SK-N-MC (cell line): ENCODE measurements around the gene INTS4.
"Not testable (repeated sequence)": the region's sequence is repeated elsewhere in the genome, so short reads cannot be mapped to it uniquely, and the experiment has no call there.

Experiments
- DNase-seq: peaks from one replicate; pipeline ENCODE4 v3.0.0-alpha.2; 2011; ENCODE audit warnings: low read depth, low spot score
- H3K27ac ChIP-seq: fragments of 200-600 bp; sonication (generic); 2 replicates; pipeline ENCODE4 v1.5.1; 2016; ENCODE audit warnings: mixed run types
- H3K36me3 ChIP-seq: fragments of 200-600 bp; sonication (generic); 2 replicates; pipeline ENCODE4 v1.6.1; 2017; ENCODE audit warnings: antibody characterized with exemption, low read length, mixed read lengths; ENCODE audit not compliant: insufficient read depth
- H3K4me3 ChIP-seq: fragments of 200-600 bp; sonication (generic); 2 replicates; pipeline ENCODE4 v1.5.1; 2016
- H3K9ac ChIP-seq: fragments of 200-600 bp; sonication (generic); 2 replicates; pipeline ENCODE4 v1.8.0; 2017; ENCODE audit warnings: mixed run types, mixed read lengths; ENCODE audit not compliant: insufficient read length
- H3K9me3 ChIP-seq: fragments of 200-600 bp; sonication (generic); 2 replicates; pipeline ENCODE4 v1.6.1; 2017; ENCODE audit warnings: low read depth, mild to moderate bottlenecking, antibody characterized with exemption, low read length, moderate library complexity, mixed read lengths
- EZH2 ChIP-seq: fragments of 200-600 bp; sonication (generic); IDR thresholded peaks from one replicate; pipeline ENCODE4 v1.6.1; 2017; ENCODE audit warnings: antibody characterized with exemption
- FOXP2 ChIP-seq: optimal IDR thresholded peaks from 2 replicates; pipeline ENCODE3; 2011; ENCODE audit warnings: mild to moderate bottlenecking, moderate library complexity; ENCODE audit not compliant: insufficient read depth; ENCODE audit errors: extremely low read length, control extremely low read depth
- POLR2AphosphoS5 ChIP-seq: IDR thresholded peaks from 2 replicates; pipeline ENCODE4 v1.6.1; 2012; ENCODE audit warnings: mild to moderate bottlenecking, low read depth, low read length, borderline replicate concordance

INTS4 gene

DNA sequence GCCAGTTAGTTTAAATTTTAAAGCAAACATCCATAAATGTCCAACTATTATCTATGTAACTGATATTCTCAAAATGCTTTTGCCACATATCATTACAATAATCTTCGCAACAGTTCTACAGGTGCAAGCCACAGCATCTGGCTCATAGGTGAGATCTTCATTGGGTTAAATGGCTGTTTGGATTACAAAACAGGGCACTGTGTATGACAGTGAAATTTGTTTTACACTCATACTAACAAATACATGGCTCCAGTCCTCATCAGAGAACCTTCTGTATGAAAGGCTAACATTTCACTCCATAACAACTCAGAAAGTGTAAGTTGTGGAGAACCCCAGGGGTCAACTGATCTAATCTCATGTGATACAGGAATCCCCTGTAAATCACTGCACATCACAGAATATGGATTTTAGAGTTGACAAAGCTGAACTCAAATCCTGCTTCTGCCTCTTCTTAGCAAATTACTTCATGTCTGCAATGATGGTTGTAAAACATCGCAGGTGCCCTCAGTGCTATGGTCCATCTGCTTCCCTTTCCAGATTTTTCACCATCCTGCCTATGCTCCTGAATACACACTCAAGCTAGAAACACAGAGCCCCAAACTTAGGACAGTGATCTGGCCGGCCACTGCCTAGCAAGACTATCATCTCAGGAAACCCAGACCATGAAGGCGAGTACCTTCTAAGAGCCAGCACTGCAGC, 80.7 kb downstream of the INTS4 start:
- not testable (repeated sequence) for H3K36me3 ChIP-seq, H3K27ac ChIP-seq, DNase-seq, H3K4me3 ChIP-seq, H3K9me3 ChIP-seq, H3K9ac ChIP-seq

- DNase-seq = not testable (repeated sequence)
Measured at GRCh38 chr11:77910828-77911227, 83.6 kb downstream of the INTS4 start.

DNA sequence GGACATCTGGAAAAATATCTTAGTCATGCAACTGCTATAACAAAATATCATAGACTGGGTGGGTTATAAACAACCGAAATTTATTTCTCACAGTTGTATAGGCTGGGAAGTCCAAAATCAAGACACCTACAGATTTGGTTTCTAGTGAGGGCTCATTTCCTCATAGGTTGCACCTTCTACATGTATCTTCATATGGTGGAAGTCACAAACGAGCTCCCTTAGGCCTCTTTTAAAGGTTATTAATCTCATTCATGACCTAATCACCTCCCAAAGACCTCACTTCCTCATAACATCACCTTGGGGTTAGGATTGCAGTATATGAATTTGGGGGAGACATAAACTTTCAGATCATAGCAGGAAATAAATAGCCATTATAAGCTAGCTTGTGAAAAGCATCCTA, 85.2 kb downstream of the INTS4 start:
- Histone ChIP-seq H3K4me3 (no peak overlapping the region), H3K9me3 (no peaks in the 10 kb centered on the region), H3K36me3 (peaks cover 7% of the 10 kb centered on the region; the same call in 1 of the 2 replicates), H3K9ac (no peak overlapping the region), H3K27ac (no peak overlapping the region)
- no peak for DNase-seq
- TF ChIP-seq POLR2AphosphoS5 = no peak

More at GRCh38 chr11:77910828-77911227, 83.6 kb downstream of the INTS4 start:
- H3K27ac ChIP-seq, H3K9ac ChIP-seq, H3K36me3 ChIP-seq, H3K4me3 ChIP-seq, H3K9me3 ChIP-seq: not testable (repeated sequence)

GRCh38 chr11:77908835-77909234, 85.6 kb downstream of the INTS4 start:
- H3K9me3 ChIP-seq = no peaks in the 10 kb centered on the region
- H3K9ac ChIP-seq = no peak overlapping the region
- H3K27ac ChIP-seq = no peak overlapping the region
- TF ChIP-seq POLR2AphosphoS5 = no peak
- no peak for TF ChIP-seq EZH2
- TF ChIP-seq FOXP2 = no peak
- no peak for DNase-seq
- H3K4me3 ChIP-seq = no peak overlapping the region
- peaks cover 7% of the 10 kb centered on the region; the same call in 1 of the 2 replicates for H3K36me3 ChIP-seq

GRCh38 chr11:77894949-77895348, 99.5 kb downstream of the INTS4 start:
- H3K4me3 ChIP-seq, DNase-seq, H3K27ac ChIP-seq, H3K9me3 ChIP-seq, H3K9ac ChIP-seq, H3K36me3 ChIP-seq: not testable (repeated sequence)

DNA sequence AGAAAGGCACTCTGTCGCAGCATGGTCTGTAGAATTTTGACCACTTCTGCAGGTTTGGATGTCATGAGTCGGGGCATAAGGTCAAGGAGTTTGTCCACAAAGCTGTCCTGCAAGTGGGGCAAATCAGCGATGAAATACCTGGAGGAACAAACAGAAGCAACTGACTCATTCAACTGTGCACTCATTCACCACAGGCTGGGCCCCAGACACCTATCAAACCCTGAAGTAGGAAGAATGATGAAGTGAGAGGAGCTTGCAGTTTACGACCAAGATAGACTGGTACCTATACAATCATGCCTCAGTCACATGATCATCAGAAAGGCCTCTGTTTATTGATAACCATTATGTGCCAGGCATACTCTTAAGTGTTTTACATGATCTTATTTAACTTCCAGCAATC, 102.8 kb downstream of the INTS4 start:
- not testable (repeated sequence) for H3K9ac ChIP-seq, H3K27ac ChIP-seq, DNase-seq, H3K4me3 ChIP-seq, H3K9me3 ChIP-seq, H3K36me3 ChIP-seq

DNA sequence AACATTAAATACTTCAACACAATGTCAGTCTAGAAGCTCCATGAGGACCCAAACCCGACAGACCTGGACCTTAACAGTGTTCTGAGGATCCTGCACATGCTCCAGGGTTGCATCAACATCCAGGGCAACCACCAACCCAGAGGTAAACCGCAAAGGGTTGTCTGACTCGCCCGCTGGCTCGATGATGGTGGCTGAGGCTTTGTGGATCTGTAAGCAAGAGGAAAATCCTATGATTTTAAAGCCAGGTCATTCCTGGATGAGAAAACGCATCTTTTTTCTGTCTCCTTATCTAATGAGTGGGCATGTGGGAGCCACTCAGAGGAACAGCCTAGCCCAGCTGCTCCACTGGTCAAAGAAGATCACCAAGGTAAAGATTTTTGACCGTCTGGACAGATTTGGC, 103.2 kb downstream of the INTS4 start:
- H3K9ac ChIP-seq, H3K36me3 ChIP-seq, H3K9me3 ChIP-seq, H3K27ac ChIP-seq, DNase-seq, H3K4me3 ChIP-seq: not testable (repeated sequence)

DNA sequence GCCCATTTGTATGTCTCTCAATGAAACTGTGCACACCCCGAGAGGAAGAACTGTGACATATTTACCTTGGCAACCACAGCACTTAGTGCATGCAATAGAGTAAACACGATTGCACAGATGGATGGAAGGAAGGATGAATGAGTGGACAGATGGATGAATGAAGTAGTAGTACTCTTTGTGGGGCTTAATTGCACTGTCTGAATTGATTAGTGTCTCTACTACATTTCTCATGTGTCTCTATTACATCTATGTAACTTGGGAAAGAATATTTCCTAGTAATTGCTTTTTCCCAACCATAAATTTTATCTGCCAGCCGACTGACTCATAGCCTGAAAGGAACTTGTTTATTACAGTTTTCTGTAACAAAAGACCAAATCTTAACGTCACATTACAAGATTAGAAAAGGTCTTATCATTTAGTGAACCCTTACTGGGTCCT, 103.8 kb downstream of the INTS4 start:
- not testable (repeated sequence) for H3K27ac ChIP-seq, H3K36me3 ChIP-seq, H3K9me3 ChIP-seq, DNase-seq, H3K9ac ChIP-seq, H3K4me3 ChIP-seq

DNA sequence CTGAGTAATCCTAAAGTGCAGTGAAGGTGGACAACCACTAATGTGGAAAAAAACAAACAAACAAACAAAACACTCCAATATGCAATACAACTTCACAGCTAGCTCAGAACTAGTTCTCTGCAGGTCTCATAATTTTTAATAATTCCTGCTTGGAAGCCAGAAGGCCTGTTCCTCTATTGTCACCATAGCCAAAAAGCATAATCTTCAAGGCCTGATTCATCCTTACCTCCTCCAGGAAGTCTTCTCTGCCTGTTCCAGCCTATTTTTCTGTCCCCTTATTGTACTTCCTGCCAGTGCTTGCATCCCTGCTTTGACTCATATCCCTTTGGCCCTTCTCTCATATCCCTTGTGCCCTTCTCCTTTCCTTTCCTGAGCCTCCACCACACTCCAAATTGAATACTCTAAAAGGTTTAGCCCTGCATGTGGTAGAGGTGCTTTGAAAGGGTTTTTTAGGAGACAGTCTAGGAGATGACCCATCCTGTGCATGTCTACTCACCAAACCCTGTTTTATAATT, 104.3 kb downstream of the INTS4 start:
- not testable (repeated sequence) for H3K9me3 ChIP-seq, H3K36me3 ChIP-seq, H3K9ac ChIP-seq, H3K27ac ChIP-seq, H3K4me3 ChIP-seq, DNase-seq

DNA sequence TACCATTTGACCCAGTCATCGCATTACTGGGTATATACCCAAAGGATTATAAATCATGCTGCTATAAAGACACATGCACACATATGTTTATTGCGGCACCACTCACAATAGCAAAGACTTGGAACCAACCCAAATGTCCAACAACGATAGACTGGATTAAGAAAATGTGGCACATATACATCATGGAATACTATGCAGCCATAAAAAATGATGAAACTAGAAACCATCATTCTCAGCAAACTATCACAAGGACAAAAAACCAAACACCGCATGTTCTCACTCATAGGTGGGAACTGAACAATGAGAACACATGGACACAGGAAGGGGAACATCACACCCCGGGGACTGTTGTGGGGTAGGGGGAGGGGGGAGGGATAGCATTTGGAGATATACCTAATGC, 105.4 kb downstream of the INTS4 start:
- not testable (repeated sequence) for H3K27ac ChIP-seq, H3K36me3 ChIP-seq, H3K9me3 ChIP-seq, H3K4me3 ChIP-seq, DNase-seq, H3K9ac ChIP-seq
